Activated T-cell treated with anti-CD3 and anti-CD28 coated beads, Interleukin-2, amount 50 U/mL, for 72 hours (primary cell): ENCODE data around the gene NUP160. TPM values are rescaled to one million over a fixed set of nuclear protein-coding genes. Genes with fewer than 3 reads are reported as not detected.

Source experiments
- total RNA-seq, 2 donors: library from RNA; stranded (reverse); gene quantifications; one replicate each; pipeline ENCODE4 v1.2.3, GENCODE V29; 2022

NUP160 gene
- total RNA-seq, 2 donors from 2014 or later = 53.9 to 61.8 TPM

Other genes starting within 250 kb of the NUP160 start
- gene MTCH2, start 205.8 kb downstream of the NUP160 start, total RNA-seq = 10 to 100 TPM; 47.9 to 56.2 TPM
- 1 to 10 TPM; 7.6 to 8.3 TPM for gene AGBL2, start 133.0 kb downstream of the NUP160 start, total RNA-seq
- gene FNBP4, start 81.0 kb downstream of the NUP160 start, total RNA-seq = 100 to 1,000 TPM; 148 to 157 TPM
- 10 to 100 TPM; 36.6 to 50.6 TPM for gene PTPRJ, start 132.2 kb upstream of the NUP160 start, total RNA-seq